Suprapubic skin (tissue), 4 donors: ENCODE measurements around the gene UCN.

Experiments
- CTCF ChIP-seq, 2 donors: fragments of 200-600 bp in 1 of 2; fragments of 450-650 bp in 1 of 2; sonication (generic) in 1 of 2; IDR thresholded peaks; one replicate each; pipeline ENCODE4 v1.5.1; 2016 to 2019; ENCODE audit warnings: antibody characterized with exemption in 2 of 2, mild to moderate bottlenecking in 1 of 2, moderate library complexity in 1 of 2
- EP300 ChIP-seq: sonication (generic); formaldehyde crosslinking; IDR thresholded peaks from one replicate; pipeline ENCODE4 v1.6.1; 2017; ENCODE audit warnings: antibody characterized with exemption
- POLR2A ChIP-seq, 2 donors: fragments of 450-650 bp; IDR thresholded peaks; one replicate each; pipeline ENCODE4 v1.6.1; 2017; ENCODE audit warnings: antibody characterized with exemption in 2 of 2, mild to moderate bottlenecking in 2 of 2, moderate library complexity in 2 of 2
- POLR2AphosphoS5 ChIP-seq, 3 donors: sonication (generic); formaldehyde crosslinking; IDR thresholded peaks; one replicate each; pipeline ENCODE4 v1.6.1; 2017; ENCODE audit warnings: antibody characterized with exemption in 3 of 3

GRCh38 chr2:27265536-27265870 lies 42.7 kb downstream of the UCN start:
- TF ChIP-seq POLR2A (IDR thresholded peaks at IDR 0.05): no peak
- TF ChIP-seq CTCF (IDR thresholded peaks at IDR 0.05): no peak
- TF ChIP-seq POLR2AphosphoS5 (IDR thresholded peaks at IDR 0.05): no peak
- TF ChIP-seq EP300: no peak
